ENCODE results near the gene TRAF4.
A peak's percentile ranks its signal among the peaks of the same experiment; 100 is the strongest.

TRAF4 gene

GRCh38 chr17:28737770-28738679 lies 5.8 kb upstream of the TRAF4 start:
- Histone ChIP-seq H3K27me3 (ENCODE audit: insufficient read depth, low read length) (no peaks in the 10 kb centered on the region), H3K9me3 (ENCODE audit: low read length) (peaks cover 9% of the 10 kb centered on the region), H3K79me2 (ENCODE audit: insufficient read depth, low read length) (no peaks in the 10 kb centered on the region), H2AFZ (ENCODE audit: low read length) (no peak overlapping the region), H3K9ac (ENCODE audit: low read length) (peak overlapping the region; percentile 71), H3K4me3 (ENCODE audit: low read depth, low read length, poor library complexity, severe bottlenecking) (peak overlapping the region; percentile 47), H3K36me3 (ENCODE audit: insufficient read depth, low read length) (peaks cover 42% of the 10 kb centered on the region), H4K20me1 (ENCODE audit: insufficient read depth, low read length) (no peaks in the 10 kb centered on the region), H3K4me1 (ENCODE audit: insufficient read depth, low read length, severe bottlenecking) (peaks cover 49% of the 10 kb centered on the region), H3K4me2 (ENCODE audit: low read length) (peak overlapping the region; percentile 58), H3K9me2 (ENCODE audit: low read depth, low read length) (no peaks in the 10 kb centered on the region), H3K27ac (ENCODE audit: low read depth, low read length, poor library complexity, severe bottlenecking) (peak overlapping the region; percentile 97), H3F3A (ENCODE audit: insufficient read depth, low read length) (no peaks in the 10 kb centered on the region)
- TF ChIP-seq EZH2 (IDR thresholded peaks at IDR 0.05; ENCODE audit: borderline replicate concordance, low read length) (no peak), CTCF (IDR thresholded peaks at IDR 0.05; ENCODE audit: low read length) (no peak)

- Histone ChIP-seq H3K9me3 (ENCODE audit: low read length) (peaks cover 9% of the 10 kb centered on the region), H3K9me2 (ENCODE audit: low read depth, low read length) (no peaks in the 10 kb centered on the region), H3K27ac (ENCODE audit: low read depth, low read length, poor library complexity, severe bottlenecking) (peak overlapping the region; percentile 97), H4K20me1 (ENCODE audit: insufficient read depth, low read length) (no peaks in the 10 kb centered on the region), H3K4me1 (ENCODE audit: insufficient read depth, low read length, severe bottlenecking) (peaks cover 56% of the 10 kb centered on the region), H3K9ac (ENCODE audit: low read length) (peak overlapping the region; percentile 71), H3K36me3 (ENCODE audit: insufficient read depth, low read length) (peaks cover 42% of the 10 kb centered on the region), H3K4me2 (ENCODE audit: low read length) (peak overlapping the region; percentile 58), H3K27me3 (ENCODE audit: insufficient read depth, low read length) (no peaks in the 10 kb centered on the region), H3F3A (ENCODE audit: insufficient read depth, low read length) (no peaks in the 10 kb centered on the region), H3K79me2 (ENCODE audit: insufficient read depth, low read length) (no peaks in the 10 kb centered on the region), H2AFZ (ENCODE audit: low read length) (no peak overlapping the region), H3K4me3 (ENCODE audit: low read depth, low read length, poor library complexity, severe bottlenecking) (peak overlapping the region; percentile 47)
- TF ChIP-seq EZH2 (IDR thresholded peaks at IDR 0.05; ENCODE audit: borderline replicate concordance, low read length): no peak
- TF ChIP-seq CTCF (IDR thresholded peaks at IDR 0.05; ENCODE audit: low read length): no peak
Measured at GRCh38 chr17:28738680-28739384, 5.0 kb upstream of the TRAF4 start.

GRCh38 chr17:28740406-28741357 lies 3.1 kb upstream of the TRAF4 start:
- H3K27ac ChIP-seq (ENCODE audit: low read depth, low read length, poor library complexity, severe bottlenecking): peak overlapping the region; percentile 97
- H3K9ac ChIP-seq (ENCODE audit: low read length): no peak overlapping the region; the same call in 1 of the 2 replicates
- H3K27me3 ChIP-seq (ENCODE audit: insufficient read depth, low read length): no peaks in the 10 kb centered on the region
- H3K36me3 ChIP-seq (ENCODE audit: insufficient read depth, low read length): peaks cover 42% of the 10 kb centered on the region
- peaks cover 9% of the 10 kb centered on the region for H3K79me2 ChIP-seq (ENCODE audit: insufficient read depth, low read length)
- H3K4me2 ChIP-seq (ENCODE audit: low read length): peak overlapping the region; percentile 36; the same call in 1 of the 2 replicates
- H3K4me3 ChIP-seq (ENCODE audit: low read depth, low read length, poor library complexity, severe bottlenecking): no peak overlapping the region
- H3K9me2 ChIP-seq (ENCODE audit: low read depth, low read length): no peaks in the 10 kb centered on the region
- peaks cover 9% of the 10 kb centered on the region for H3K9me3 ChIP-seq (ENCODE audit: low read length)
- peaks cover 57% of the 10 kb centered on the region for H3K4me1 ChIP-seq (ENCODE audit: insufficient read depth, low read length, severe bottlenecking)
- TF ChIP-seq CTCF (IDR thresholded peaks at IDR 0.05; ENCODE audit: low read length): no peak
- TF ChIP-seq EZH2 (IDR thresholded peaks at IDR 0.05; ENCODE audit: borderline replicate concordance, low read length): no peak
- H3F3A ChIP-seq (ENCODE audit: insufficient read depth, low read length): no peaks in the 10 kb centered on the region
- H2AFZ ChIP-seq (ENCODE audit: low read length): no peak overlapping the region
- H4K20me1 ChIP-seq (ENCODE audit: insufficient read depth, low read length): no peaks in the 10 kb centered on the region

All from OCI-LY1 (cell line).